Measurements from ENCODE around the gene RAB7A. TPM values are rescaled to one million over a fixed set of nuclear protein-coding genes. Genes with fewer than 3 reads are reported as not detected.

RAB7A gene
- total and polyA plus RNA-seq, 2 of the 8 experiments (the other 6 are each of a cell fraction or from before 2014, with no cell fraction given), result 179 to 195 TPM

- ChIA-PET CTCF (ENCODE audit: partially characterized antibody) (interaction anchor here (1.0 kb wide), 1 partner anchor 193 kb away, joined by 3 read pairs; no protein-coding TSS in a partner anchor), POLR2A (ENCODE audit: partially characterized antibody) (interaction anchor here (0.9 to 1.3 kb wide), 2 partner anchors 10 to 133 kb away, joined by 4 to 5 read pairs; no protein-coding TSS in a partner anchor)
- Histone ChIP-seq H4K91ac (replicated peaks; ENCODE audit: insufficient read length, low read length) (no peak overlapping the region), H2AK5ac (ENCODE audit: low read depth, low read length) (no peak overlapping the region), H3K4me3 (ENCODE audit: extremely low read depth in 1 of 4, insufficient read depth in 2 of 4, low read depth in 3 of 4, low read length in 4 of 4) (no peak overlapping the region), H2AFZ (ENCODE audit: low read length) (no peak overlapping the region), H2BK15ac (ENCODE audit: low read length) (no peak overlapping the region), H3K9ac (replicated peaks in 1 of 4; ENCODE audit: extremely low read depth in 1 of 4, low read depth in 3 of 4, low read length in 3 of 4) (no peak overlapping the region), H3K4ac (replicated peaks; ENCODE audit: insufficient read length, low read depth, low read length) (no peak overlapping the region), H3K27me3 (replicated peaks in 1 of 4; ENCODE audit: control insufficient read depth in 3 of 4, extremely low read depth in 1 of 4, insufficient read depth in 3 of 4, low read length in 3 of 4) (no peaks in the 10 kb centered on the region; a peak in 1 of 7 replicates), H4K5ac (ENCODE audit: insufficient read length, low read depth, low read length) (no peak overlapping the region), H3K18ac (ENCODE audit: extremely low read depth, low read length) (no peak overlapping the region), H2BK12ac (ENCODE audit: low read depth, low read length) (no peak overlapping the region), H3K4me2 (ENCODE audit: insufficient read depth in 1 of 2, low read depth in 2 of 2, low read length in 2 of 2) (no peak overlapping the region), H3K36me3 (ENCODE audit: control insufficient read depth in 2 of 4, insufficient read depth in 4 of 4, low read length in 3 of 4) (peaks cover 7 to 72% (median 27%) of the 10 kb centered on the region in 4 experiments; a peak in 6 of 8 replicates), H3K27ac (ENCODE audit: low read depth, low read length) (no peak overlapping the region), H4K20me1 (replicated peaks in 1 of 2; ENCODE audit: control insufficient read depth in 1 of 2, insufficient read depth in 2 of 2, low read length in 2 of 2) (peaks cover 0 to 5% of the 10 kb centered on the region in 2 experiments), H3K23ac (ENCODE audit: insufficient read length) (no peak overlapping the region), H2BK120ac (replicated peaks; ENCODE audit: low read depth, low read length) (no peak overlapping the region), H3K9me3 (ENCODE audit: insufficient read depth in 2 of 2, low read depth in 1 of 2, low read length in 1 of 2) (no peaks in the 10 kb centered on the region), H2BK20ac (ENCODE audit: low read length) (no peak overlapping the region), H3K79me2 (ENCODE audit: control insufficient read depth in 1 of 2, insufficient read depth in 2 of 2, low read length in 2 of 2) (no peaks in the 10 kb centered on the region), H3K56ac (replicated peaks; ENCODE audit: insufficient read length, low read depth, low read length) (no peak overlapping the region), H3K79me1 (ENCODE audit: low read depth, low read length) (no peaks in the 10 kb centered on the region; the same call in 1 of the 2 replicates), H2BK5ac (ENCODE audit: low read depth, low read length) (no peak overlapping the region), H4K8ac (ENCODE audit: extremely low read depth, insufficient read depth, low read length) (no peak overlapping the region), H3K23me2 (ENCODE audit: low read depth, low read length) (peaks cover 3% of the 10 kb centered on the region; the same call in 1 of the 2 replicates), H3K4me1 (replicated peaks in 1 of 4; ENCODE audit: control insufficient read depth in 3 of 4, insufficient read depth in 4 of 4, low read length in 3 of 4) (no peaks in the 10 kb centered on the region), H3K14ac (ENCODE audit: insufficient read length) (no peak overlapping the region)
- no peak for FAIRE-seq
- 93 to 100% methylated on average over 1 to 5 of the region's 5 CpGs for WGBS, 2 experiments (ENCODE audit: extremely low coverage in 1 of 2, insufficient coverage in 1 of 2, insufficient read length in 1 of 2, insufficient replicate concordance in 2 of 2, low coverage in 1 of 2, low lambda C conversion rate in 2 of 2, missing lambda C conversion rate in 1 of 2)
- no peak for DNase-seq (ENCODE audit: low read depth in 1 of 2, low spot score in 2 of 2)
- no peak for TF ChIP-seq CHD2 (IDR thresholded peaks at IDR 0.05; ENCODE audit: low read length)
- no peak for TF ChIP-seq CHD1 (IDR thresholded peaks at IDR 0.05; ENCODE audit: low read depth, low read length)
- no peak for TF ChIP-seq ATF2 (IDR thresholded peaks at IDR 0.05; ENCODE audit: low read length)
- TF ChIP-seq ASH2L (IDR thresholded peaks at IDR 0.05; ENCODE audit: low read length), result no peak
- no peak for TF ChIP-seq PHF8 (conservative IDR thresholded peaks at IDR 0.05; ENCODE audit: low read depth, low read length)
- TF ChIP-seq POLR2A (IDR thresholded peaks at IDR 0.05; ENCODE audit: control extremely low read depth in 1 of 2, low read depth in 2 of 2, low read length in 2 of 2), result no peak
- no peak for TF ChIP-seq SIX5 (IDR thresholded peaks at IDR 0.05; ENCODE audit: low read depth, low read length)
- no peak for TF ChIP-seq KDM4A (IDR thresholded peaks at IDR 0.05; ENCODE audit: low read depth, low read length, severe bottlenecking)
- TF ChIP-seq HDAC6 (IDR thresholded peaks at IDR 0.05; ENCODE audit: low read depth, low read length), result no peak
- TF ChIP-seq RNF2 (IDR thresholded peaks at IDR 0.05; ENCODE audit: borderline replicate concordance, low read depth, low read length, missing control alignments, poor library complexity, severe bottlenecking), result no peak
- no peak for TF ChIP-seq FOSL1 (IDR thresholded peaks at IDR 0.05; ENCODE audit: insufficient read depth, low read depth, low read length)
- no peak for TF ChIP-seq SIN3A (conservative IDR thresholded peaks at IDR 0.05 in 1 of 2, IDR thresholded peaks at IDR 0.05 in 1 of 2; ENCODE audit: low read depth in 1 of 2, low read length in 2 of 2)
These were observed 88.1 kb downstream of the RAB7A start for GRCh38 chr3:128814060-128814459.

Data from H1 (cell line).